GM19468 (cell line): ENCODE results near the gene SLC30A5.

Experiments
- ATAC-seq: cut with Tn5 transposase; IDR thresholded peaks from one replicate; pipeline ENCODE4 v1.9.1; 2021; ENCODE audit warnings: mild to moderate bottlenecking, moderate library complexity, moderate number of reproducible peaks; ENCODE audit not compliant: unreplicated experiment; ENCODE audit errors: extremely low read depth

The SLC30A5 gene

GRCh38 chr5:69160651-69161050 lies 66.8 kb downstream of the SLC30A5 start:
- no peak for ATAC-seq

DNA sequence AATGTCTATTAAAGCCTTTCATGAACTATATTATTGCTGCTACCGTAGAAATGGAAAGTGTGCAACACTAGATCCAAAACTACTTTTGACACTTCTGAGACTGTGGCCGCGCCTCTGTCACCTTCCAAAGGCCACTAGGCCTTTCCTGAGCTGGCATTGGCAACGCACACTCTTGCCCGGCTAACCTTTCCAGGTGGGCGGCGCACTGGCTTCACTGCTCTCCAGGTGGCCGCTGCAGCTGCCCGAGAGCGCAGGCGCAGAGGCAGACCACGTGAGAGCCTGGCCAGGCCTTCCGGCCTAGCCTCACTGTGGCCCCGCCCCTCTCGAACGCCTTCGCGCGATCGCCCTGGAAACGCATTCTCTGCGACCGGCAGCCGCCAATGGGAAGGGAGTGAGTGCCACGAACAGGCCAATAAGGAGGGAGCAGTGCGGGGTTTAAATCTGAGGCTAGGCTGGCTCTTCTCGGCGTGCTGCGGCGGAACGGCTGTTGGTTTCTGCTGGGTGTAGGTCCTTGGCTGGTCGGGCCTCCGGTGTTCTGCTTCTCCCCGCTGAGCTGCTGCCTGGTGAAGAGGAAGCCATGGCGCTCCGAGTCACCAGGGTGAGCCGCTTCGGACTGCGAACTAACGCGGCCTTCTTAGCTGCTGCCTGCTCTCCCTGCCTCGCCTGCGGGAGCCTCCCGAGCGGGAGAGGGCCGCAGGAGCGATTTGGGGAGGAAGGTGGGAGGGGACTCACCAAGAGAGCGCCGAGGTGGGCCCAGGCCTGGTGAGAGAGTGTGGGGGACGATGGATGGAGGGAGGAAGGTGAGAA lies 73.1 kb downstream of the SLC30A5 start, which contains the start of gene CCNB1:
TSS of gene CCNB1 (plus strand) at position 465 of the 807 bp plus-strand sequence. CDS start at position 578, 113 bp downstream.
- ATAC-seq, result peak; percentile 96

DNA sequence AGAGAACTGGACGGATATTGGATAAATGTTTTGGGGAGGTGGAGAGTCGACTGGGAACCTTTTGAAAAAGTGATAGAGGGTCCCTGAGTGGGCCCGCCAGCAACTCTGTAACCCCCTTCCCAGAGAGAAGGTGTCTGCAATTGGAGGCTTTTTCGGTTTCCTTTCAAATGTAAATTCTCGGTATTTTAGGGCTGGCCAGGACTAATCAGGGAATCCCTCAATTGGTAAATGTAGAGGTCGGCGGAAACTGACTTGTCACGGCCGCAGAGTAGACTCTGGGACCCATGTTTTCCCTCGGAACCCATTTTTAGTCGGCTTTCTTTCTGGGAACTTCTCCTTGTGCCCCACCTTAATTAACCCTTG lies 73.7 kb downstream of the SLC30A5 start:
- ATAC-seq, result no peak

GRCh38 chr5:69167929-69168328 lies 74.1 kb downstream of the SLC30A5 start:
- ATAC-seq, result no peak

DNA sequence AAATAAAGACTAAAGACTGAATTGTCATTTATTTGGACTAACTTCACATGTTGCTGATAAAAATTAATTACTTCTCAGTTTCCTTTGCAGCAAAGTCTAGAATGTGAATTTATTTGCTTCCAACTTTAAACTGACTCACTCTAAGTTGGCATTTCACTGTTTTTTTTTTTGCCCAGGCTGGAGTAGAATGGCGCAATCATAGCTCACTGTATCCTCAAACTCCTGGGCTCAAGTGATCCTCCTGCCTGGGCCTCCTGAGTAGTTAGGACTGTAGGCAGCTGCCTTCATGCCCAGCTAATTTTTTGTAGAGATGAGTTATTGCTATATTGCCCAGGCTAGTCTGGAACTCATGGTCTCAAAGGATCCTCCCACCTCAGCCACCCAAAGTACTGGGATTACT lies 76.7 kb downstream of the SLC30A5 start:
- ATAC-seq, result no peak

DNA sequence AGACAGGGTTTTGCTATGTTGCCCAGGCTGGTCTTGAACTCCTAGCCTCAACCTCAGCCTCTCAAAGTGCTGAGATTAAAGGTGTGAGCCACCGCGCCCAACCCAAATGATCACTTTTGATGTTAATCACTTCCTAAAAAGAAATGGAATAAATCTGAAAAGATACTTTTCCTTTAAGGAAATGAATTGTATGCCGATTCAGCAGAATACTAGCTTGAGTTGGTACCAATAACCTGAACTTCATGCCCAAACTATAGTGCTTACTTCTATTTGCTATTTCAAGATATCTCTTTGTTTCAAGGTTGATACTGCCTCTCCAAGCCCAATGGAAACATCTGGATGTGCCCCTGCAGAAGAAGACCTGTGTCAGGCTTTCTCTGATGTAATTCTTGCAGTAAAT lies 77.2 kb downstream of the SLC30A5 start:
- ATAC-seq, result no peak
